Measurements from ENCODE around the gene BCS1L.

The BCS1L gene

GRCh38 chr2:218631837-218632236 lies 27.6 kb upstream of the BCS1L start:
- TF ChIP-seq REST (IDR thresholded peaks at IDR 0.05; ENCODE audit: insufficient read depth in 1 of 2, low read depth in 2 of 2, low read length in 2 of 2) (no peak), SIN3A (IDR thresholded peaks at IDR 0.05; ENCODE audit: borderline replicate concordance, insufficient read depth, low read length) (no peak), POLR2AphosphoS5 (IDR thresholded peaks at IDR 0.05; ENCODE audit: low read depth, low read length) (no peak), TAF1 (IDR thresholded peaks at IDR 0.05; ENCODE audit: borderline replicate concordance, insufficient read depth, low read length) (no peak), FOXP2 (optimal IDR thresholded peaks at IDR 0.05; ENCODE audit: borderline replicate concordance, extremely low read depth, extremely low read length, insufficient read depth) (no peak)

- no peak for TF ChIP-seq SIN3A (IDR thresholded peaks at IDR 0.05; ENCODE audit: borderline replicate concordance, insufficient read depth, low read length)
- TF ChIP-seq FOXP2 (optimal IDR thresholded peaks at IDR 0.05; ENCODE audit: borderline replicate concordance, extremely low read depth, extremely low read length, insufficient read depth), result no peak
Observed at GRCh38 chr2:218635719-218636118, 23.8 kb upstream of the BCS1L start.

GRCh38 chr2:218638372-218638771 lies 21.1 kb upstream of the BCS1L start:
- no peak for TF ChIP-seq REST (IDR thresholded peaks at IDR 0.05; ENCODE audit: insufficient read depth in 1 of 2, low read depth in 2 of 2, low read length in 2 of 2)
- TF ChIP-seq POLR2AphosphoS5 (IDR thresholded peaks at IDR 0.05; ENCODE audit: low read depth, low read length), result no peak
- no peak for TF ChIP-seq FOXP2 (optimal IDR thresholded peaks at IDR 0.05; ENCODE audit: borderline replicate concordance, extremely low read depth, extremely low read length, insufficient read depth)
- no peak for TF ChIP-seq TAF1 (IDR thresholded peaks at IDR 0.05; ENCODE audit: borderline replicate concordance, insufficient read depth, low read length)
- TF ChIP-seq SIN3A (IDR thresholded peaks at IDR 0.05; ENCODE audit: borderline replicate concordance, insufficient read depth, low read length), result no peak

- no peak for TF ChIP-seq TAF1 (IDR thresholded peaks at IDR 0.05; ENCODE audit: borderline replicate concordance, insufficient read depth, low read length)
- TF ChIP-seq FOXP2 (optimal IDR thresholded peaks at IDR 0.05; ENCODE audit: borderline replicate concordance, extremely low read depth, extremely low read length, insufficient read depth), result no peak
- TF ChIP-seq SIN3A (IDR thresholded peaks at IDR 0.05; ENCODE audit: borderline replicate concordance, insufficient read depth, low read length), result no peak
- TF ChIP-seq REST (IDR thresholded peaks at IDR 0.05; ENCODE audit: insufficient read depth in 1 of 2, low read depth in 2 of 2, low read length in 2 of 2), result no peak
- TF ChIP-seq POLR2AphosphoS5 (IDR thresholded peaks at IDR 0.05; ENCODE audit: low read depth, low read length), result no peak
Observed at GRCh38 chr2:218642121-218642656, 17.3 kb upstream of the BCS1L start.

- no peak for TF ChIP-seq POLR2AphosphoS5 (IDR thresholded peaks at IDR 0.05; ENCODE audit: low read depth, low read length)
- TF ChIP-seq SIN3A (IDR thresholded peaks at IDR 0.05; ENCODE audit: borderline replicate concordance, insufficient read depth, low read length), result no peak
Observed at GRCh38 chr2:218642786-218643185, 16.7 kb upstream of the BCS1L start.

GRCh38 chr2:218643751-218644310 lies 15.7 kb upstream of the BCS1L start:
- TF ChIP-seq SIN3A (IDR thresholded peaks at IDR 0.05; ENCODE audit: borderline replicate concordance, insufficient read depth, low read length), result no peak
- TF ChIP-seq TAF1 (IDR thresholded peaks at IDR 0.05; ENCODE audit: borderline replicate concordance, insufficient read depth, low read length), result no peak
- TF ChIP-seq FOXP2 (optimal IDR thresholded peaks at IDR 0.05; ENCODE audit: borderline replicate concordance, extremely low read depth, extremely low read length, insufficient read depth), result no peak
- TF ChIP-seq POLR2AphosphoS5 (IDR thresholded peaks at IDR 0.05; ENCODE audit: low read depth, low read length), result no peak
- TF ChIP-seq REST (IDR thresholded peaks at IDR 0.05; ENCODE audit: insufficient read depth in 1 of 2, low read depth in 2 of 2, low read length in 2 of 2), result no peak
